Endothelial cell of umbilical vein (primary cell): ENCODE data around the gene PNKD. TPM values are rescaled to one million over a fixed set of nuclear protein-coding genes. Genes with fewer than 3 reads are reported as not detected.

Source experiments
- BruUV-seq: library from RNA; stranded (reverse); fragments of 400-500 nt; replicated peaks from 2 replicates; lab custom pipeline; 2021; lab: Mats Ljungman, UMichigan
- CTCF ChIA-PET: fragments of 300-600, 350-600 bp; sonication (Branson Sonifier 250); formaldehyde crosslinking; loops from one replicate; lab custom pipeline; 2021; ENCODE audit warnings: antibody characterized with exemption, inconsistent platforms; lab: Charles Lee
- POLR2A ChIA-PET: fragments of 300-600, 350-600 bp; sonication (Branson Sonifier 250); formaldehyde crosslinking; loops from one replicate; lab custom pipeline; 2021; ENCODE audit warnings: antibody characterized with exemption, inconsistent platforms; lab: Charles Lee
- DNase-seq: peaks from one replicate; pipeline ENCODE4 v3.0.0-alpha.2; 2011; ENCODE audit warnings: low read depth, low spot score
- FAIRE-seq: peaks from 2 replicates; lab custom pipeline; 2011; peaks lifted over from hg19 to GRCh38; lab: Jason Lieb, UNC
- H2AFZ ChIP-seq: 2 replicates; pipeline ENCODE4 v1.6.0; 2012; ENCODE audit warnings: low read depth, low read length, control low read depth, inconsistent platforms
- H3K27ac ChIP-seq: 2 replicates; pipeline ENCODE4 v1.5.1; 2011; ENCODE audit warnings: low read depth, mild to moderate bottlenecking, control low read depth, low read length, moderate library complexity; ENCODE audit not compliant: insufficient read depth
- H3K27me3 ChIP-seq, 2 experiments: 2 replicates each; pipeline versions ENCODE4 v1.6.0 to v1.6.1; 2011; ENCODE audit warnings: low read length in 2 of 2, mixed read lengths in 1 of 2; ENCODE audit not compliant: control insufficient read depth in 2 of 2, insufficient read depth in 2 of 2
- H3K36me3 ChIP-seq, 2 experiments: 2 replicates in 1 of 2; 3 replicates in 1 of 2; pipeline ENCODE4 v1.5.1; 2011; ENCODE audit warnings: low read length in 2 of 2, mild to moderate bottlenecking in 1 of 2, moderate library complexity in 1 of 2; ENCODE audit not compliant: control insufficient read depth in 2 of 2, insufficient read depth in 2 of 2; ENCODE audit errors: extremely low read depth in 1 of 2
- H3K4me1 ChIP-seq: 3 replicates; pipeline ENCODE4 v1.5.1; 2011; ENCODE audit warnings: mild to moderate bottlenecking, low read length; ENCODE audit not compliant: control insufficient read depth, insufficient read depth; ENCODE audit errors: extremely low read depth
- H3K4me2 ChIP-seq: 2 replicates; pipeline ENCODE4 v1.6.1; 2011; ENCODE audit warnings: low read length, control low read depth, mixed read lengths; ENCODE audit not compliant: insufficient read depth
- H3K4me3 ChIP-seq, 3 experiments: fragments of 200-600 bp in 1 of 3; sonication (generic), shearing (Covaris generic) in 1 of 3; replicated peaks in 1 of 3; 2 replicates each; pipeline ENCODE4 v1.5.1; 2011 to 2016; ENCODE audit warnings: control low read depth in 3 of 3, low read length in 3 of 3, mild to moderate bottlenecking in 2 of 3, inconsistent platforms in 1 of 3, low read depth in 1 of 3, moderate library complexity in 1 of 3; ENCODE audit not compliant: insufficient read depth in 1 of 3
- H3K79me2 ChIP-seq: 2 replicates; pipeline ENCODE4 v1.6.0; 2012; ENCODE audit warnings: low read length, inconsistent platforms; ENCODE audit not compliant: control insufficient read depth, insufficient read depth
- H3K9ac ChIP-seq: replicated peaks from 2 replicates; pipeline ENCODE3; 2011; ENCODE audit warnings: low read length, control low read depth; ENCODE audit not compliant: insufficient read depth; ENCODE audit errors: extremely low read depth
- H3K9me1 ChIP-seq: replicated peaks from 3 replicates; pipeline ENCODE4 v1.6.0; 2011; ENCODE audit warnings: mild to moderate bottlenecking, low read length; ENCODE audit not compliant: control insufficient read depth, insufficient read depth; ENCODE audit errors: extremely low read depth
- H3K9me3 ChIP-seq: replicated peaks from 2 replicates; pipeline ENCODE4 v1.5.1; 2012; ENCODE audit warnings: low read length, inconsistent platforms; ENCODE audit not compliant: control insufficient read depth, insufficient read depth
- H4K20me1 ChIP-seq: replicated peaks from 2 replicates; pipeline ENCODE3; 2011; ENCODE audit warnings: mild to moderate bottlenecking, low read length; ENCODE audit not compliant: control insufficient read depth, insufficient read depth; ENCODE audit errors: extremely low read depth
- CTCF ChIP-seq, 2 donors: IDR thresholded peaks; 1 replicate in 1 of 2; 2 replicates in 1 of 2; pipeline ENCODE4 v1.5.1; 2011; ENCODE audit warnings: low read length in 2 of 2, mild to moderate bottlenecking in 2 of 2, moderate library complexity in 2 of 2, control low read depth in 1 of 2, inconsistent platforms in 1 of 2, low read depth in 1 of 2; ENCODE audit not compliant: insufficient read depth in 1 of 2; ENCODE audit errors: extremely low read depth in 1 of 2
- EZH2 ChIP-seq: IDR thresholded peaks from 2 replicates; pipeline ENCODE4 v1.6.1; 2012; ENCODE audit warnings: borderline replicate concordance, low read depth, mild to moderate bottlenecking, moderate library complexity, low read length, inconsistent platforms; ENCODE audit not compliant: severe bottlenecking
- FOS ChIP-seq: IDR thresholded peaks from 2 replicates; pipeline ENCODE4 v1.6.1; 2011; ENCODE audit warnings: mild to moderate bottlenecking, low read length, moderate library complexity, borderline replicate concordance; ENCODE audit not compliant: insufficient read depth
- GATA2 ChIP-seq: IDR thresholded peaks from 2 replicates; pipeline ENCODE4 v1.7.0; 2011; ENCODE audit warnings: low read depth, mild to moderate bottlenecking, moderate library complexity, mixed read lengths, low read length; ENCODE audit not compliant: insufficient read length, insufficient read depth
- JUN ChIP-seq: IDR thresholded peaks from 2 replicates; pipeline ENCODE4 v1.6.1; 2011; ENCODE audit warnings: borderline replicate concordance, low read depth; ENCODE audit not compliant: insufficient read length, insufficient read depth
- MAX ChIP-seq: IDR thresholded peaks from 2 replicates; pipeline ENCODE4 v1.6.1; 2011; ENCODE audit not compliant: insufficient read depth, insufficient read length
- MYC ChIP-seq: IDR thresholded peaks from one replicate; pipeline ENCODE4 v1.6.1; 2011; ENCODE audit warnings: mild to moderate bottlenecking, low read depth, low read length
- POLR2A ChIP-seq: IDR thresholded peaks from 2 replicates; pipeline ENCODE4 v1.6.1; 2012; ENCODE audit warnings: low read depth, mild to moderate bottlenecking, control low read depth, low read length
- POLR2AphosphoS5 ChIP-seq: IDR thresholded peaks from 2 replicates; pipeline ENCODE4 v1.6.1; 2012; ENCODE audit warnings: low read depth, mild to moderate bottlenecking, control low read depth, low read length, moderate library complexity; ENCODE audit not compliant: insufficient read depth
- dilution Hi-C: fragments of 300-500 bp; cut with MboI; formaldehyde crosslinking; loops from one replicate; pipeline ENCODE4 v1.15.0; 2019; ENCODE audit warnings: low sequenced_read_pairs; ENCODE audit not compliant: extremely low pct_ligation_motif_present
- intact Hi-C: fragments of 100-400 bp; cut with micrococcal nuclease; formaldehyde crosslinking; loops from one replicate; pipeline ENCODE4 v1.10.0; 2022
- polyA plus RNA-seq, 4 experiments: library from polyadenylated mRNA; depleted of rRNA in 3 of 4; stranded (reverse) in 3 of 4; unstranded in 1 of 4; fragments of >200 nt; gene quantifications; 2 replicates each; pipeline versions ENCODE4 v1.2.1 to v1.2.3, GENCODE V29; 2011 to 2012; ENCODE audit warnings: missing spikeins in 1 of 4
- total RNA-seq: library from RNA; stranded (reverse); gene quantifications from 2 replicates; pipeline ENCODE4 v1.2.3, GENCODE V29; 2021

Gene PNKD
- total and polyA plus RNA-seq, 2 donors (not counting 3 experiments of a cell fraction or from before 2014, with no cell fraction given): 56.1 to 88.3 TPM

DNA sequence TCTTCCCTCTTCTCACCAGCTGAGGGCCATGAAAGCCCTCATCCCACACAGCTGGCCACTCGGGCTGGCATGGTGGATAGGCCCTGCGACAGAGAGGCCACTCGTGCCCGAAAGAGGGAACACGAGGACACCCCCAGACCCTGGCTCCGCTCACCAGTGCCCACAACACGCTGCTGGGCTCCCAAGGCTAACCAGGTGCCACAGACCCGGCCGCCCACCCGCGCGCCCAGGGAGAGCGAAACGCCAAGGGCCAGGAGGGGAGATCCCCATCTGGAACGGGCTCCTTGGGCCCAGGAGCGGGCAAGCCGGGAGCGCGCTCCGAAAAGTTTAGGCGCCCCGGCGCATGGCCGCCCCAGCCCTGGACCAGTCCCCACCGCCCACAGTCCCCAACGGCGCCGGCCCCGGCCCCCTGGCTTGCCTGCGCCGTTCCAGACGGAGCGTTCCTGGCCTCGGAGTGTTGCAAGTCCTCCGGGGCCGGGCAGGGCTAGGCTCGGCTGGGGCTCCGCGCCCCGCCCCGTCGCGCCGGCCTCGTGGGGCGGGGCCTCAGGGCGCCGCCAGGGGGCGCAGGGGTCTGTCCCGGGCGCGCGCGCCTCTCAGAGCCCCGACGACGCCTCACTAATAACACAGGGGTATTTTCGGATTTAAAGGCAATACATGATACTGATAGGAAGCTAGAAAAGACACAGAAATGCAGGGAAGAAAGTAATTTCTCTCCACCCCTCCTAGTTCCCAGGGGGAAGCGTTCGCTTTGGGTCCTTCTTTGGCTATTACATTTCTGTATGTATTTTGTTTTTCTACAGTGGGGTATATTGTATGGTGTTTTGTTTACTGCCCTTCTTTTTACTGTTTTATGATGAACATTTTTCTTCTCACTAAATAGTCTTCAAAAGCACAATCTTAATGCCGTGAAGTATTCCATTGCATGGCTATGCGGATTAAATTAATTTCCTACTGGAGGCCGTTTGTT, 22.0 kb downstream of the PNKD start, which contains the start of gene TMBIM1:
Gene TMBIM1 (minus strand): TSS at position 456 of the 967 bp plus-strand sequence. CDS start 10,362 bp downstream, outside the sequence.
- dilution Hi-C loops: no loop called here
- Histone ChIP-seq H3K9me3 (no peaks in the 10 kb centered on the region), H3K9ac (peak within 1 kb of the TSS; percentile 77), H3K27ac (peak within 1 kb of the TSS; percentile 63), H3K27me3 (no peaks in the 10 kb centered on the region), H3K36me3 (no peaks in the 10 kb centered on the region), H3K4me1 (peaks cover 63% of the 10 kb centered on the region), H2AFZ (peak within 1 kb of the TSS; percentile 59), H4K20me1 (no peaks in the 10 kb centered on the region), H3K4me3 (peak within 1 kb of the TSS; percentile 69 to 79 (median 74)), H3K79me2 (peaks cover 42% of the 10 kb centered on the region), H3K9me1 (no peaks in the 10 kb centered on the region), H3K4me2 (peak within 1 kb of the TSS; percentile 84)
- intact Hi-C loops: loop anchor here (1.0 to 2.0 kb wide), 3 partner anchors 20 to 104 kb away; partner anchors contain the start of gene CATIP
- ChIA-PET POLR2A (no interaction called here), CTCF (interaction anchor here (0.6 to 3.5 kb wide), 8 partner anchors 9 to 104 kb away, joined by 3 to 51 read pairs (median 4); partner anchors contain the start of genes AAMP, CATIP and PNKD)
- TF ChIP-seq POLR2A: peak; percentile 68
- TF ChIP-seq MYC: no peak
- TF ChIP-seq JUN: no peak
- TF ChIP-seq FOS: no peak
- TF ChIP-seq MAX: no peak
- peak; percentile 61 to 97 for TF ChIP-seq CTCF (IDR thresholded peaks at IDR 0.05; ENCODE audit: extremely low read depth in 1 of 2, insufficient read depth in 1 of 2, low read depth in 1 of 2, low read length in 2 of 2)
- no peak for TF ChIP-seq GATA2
- no peak for TF ChIP-seq EZH2
- peak; percentile 85 for TF ChIP-seq POLR2AphosphoS5
- FAIRE-seq (no peak), DNase-seq (peak; percentile 69)
- TSS peak; percentile 22 for BruUV-seq
